Activated naive CD8-positive, alpha-beta T cell treated with anti-CD3 and anti-CD28 coated beads, Interleukin-2, amount 50 U/mL, for 24 hours (primary cell): ENCODE data around the gene VDAC1.
"Not testable (repeated sequence)": the region's sequence is repeated elsewhere in the genome, so short reads cannot be mapped to it uniquely, and the experiment has no call there.

Source experiments
- ATAC-seq: fragments of 150-1000 bp; cut with Tn5 transposase; one replicate; pipeline ENCODE4 v1.10.0; 2021
- DNase-seq: peaks from one replicate; pipeline ENCODE4 v3.0.0; 2021
- H3K27ac Mint-ChIP-seq: one replicate; pipeline ENCODE4 v1.8.0; 2021; ENCODE audit warnings: mild to moderate bottlenecking, mixed read lengths
- H3K27me3 Mint-ChIP-seq: one replicate; pipeline ENCODE4 v1.8.0; 2021; ENCODE audit warnings: mixed read lengths
- H3K36me3 Mint-ChIP-seq: one replicate; pipeline ENCODE4 v1.8.0; 2021; ENCODE audit warnings: low read depth, mixed read lengths
- H3K4me1 Mint-ChIP-seq: one replicate; pipeline ENCODE4 v1.8.0; 2021; ENCODE audit warnings: mixed read lengths
- H3K4me3 Mint-ChIP-seq: one replicate; pipeline ENCODE4 v1.8.0; 2021; ENCODE audit warnings: mild to moderate bottlenecking, moderate library complexity, mixed read lengths
- H3K9me3 Mint-ChIP-seq: one replicate; pipeline ENCODE4 v1.8.0; 2021; ENCODE audit warnings: mixed read lengths

Gene VDAC1

DNA sequence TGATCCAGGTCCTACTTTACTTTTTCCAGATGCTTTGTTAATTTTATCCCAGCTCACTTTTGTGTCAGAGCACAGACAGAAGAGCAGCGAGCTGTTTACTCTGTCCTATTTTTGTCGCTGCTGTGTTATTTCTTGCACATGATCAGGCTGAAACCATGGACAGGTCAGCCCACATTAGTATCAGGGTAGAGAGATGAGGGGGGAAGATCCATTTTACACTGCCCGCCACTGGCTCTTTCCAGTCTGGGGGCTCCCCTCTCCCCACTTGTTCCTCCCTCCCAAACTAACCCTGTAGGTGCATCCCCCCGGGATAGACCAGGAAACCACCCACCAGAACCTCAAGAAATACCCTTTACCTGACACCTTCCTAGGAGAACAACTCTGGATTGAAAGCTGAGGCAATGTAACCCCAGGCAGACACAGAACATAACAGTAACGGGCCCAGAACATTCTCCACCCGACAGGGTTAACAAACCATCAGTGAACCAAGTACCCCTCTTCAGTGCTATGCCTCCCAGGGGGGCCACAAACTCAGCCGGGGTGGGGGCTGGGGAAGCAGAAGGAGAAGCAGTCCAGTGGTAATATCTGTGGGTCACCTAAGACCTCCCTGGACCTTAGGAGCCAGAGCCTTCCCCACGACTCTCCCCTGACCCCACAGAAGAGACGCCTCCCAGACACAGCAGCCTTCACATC, 10.3 kb downstream of the VDAC1 start:
- no peaks in the 10 kb centered on the region for H3K9me3 Mint-ChIP-seq
- peaks cover 37% of the 10 kb centered on the region for H3K36me3 Mint-ChIP-seq
- DNase-seq (no peak), ATAC-seq (no peak)
- no peaks in the 10 kb centered on the region for H3K27me3 Mint-ChIP-seq
- H3K27ac Mint-ChIP-seq, result no peak overlapping the region
- H3K4me1 Mint-ChIP-seq, result peaks cover 41% of the 10 kb centered on the region
- H3K4me3 Mint-ChIP-seq, result no peak overlapping the region

DNA sequence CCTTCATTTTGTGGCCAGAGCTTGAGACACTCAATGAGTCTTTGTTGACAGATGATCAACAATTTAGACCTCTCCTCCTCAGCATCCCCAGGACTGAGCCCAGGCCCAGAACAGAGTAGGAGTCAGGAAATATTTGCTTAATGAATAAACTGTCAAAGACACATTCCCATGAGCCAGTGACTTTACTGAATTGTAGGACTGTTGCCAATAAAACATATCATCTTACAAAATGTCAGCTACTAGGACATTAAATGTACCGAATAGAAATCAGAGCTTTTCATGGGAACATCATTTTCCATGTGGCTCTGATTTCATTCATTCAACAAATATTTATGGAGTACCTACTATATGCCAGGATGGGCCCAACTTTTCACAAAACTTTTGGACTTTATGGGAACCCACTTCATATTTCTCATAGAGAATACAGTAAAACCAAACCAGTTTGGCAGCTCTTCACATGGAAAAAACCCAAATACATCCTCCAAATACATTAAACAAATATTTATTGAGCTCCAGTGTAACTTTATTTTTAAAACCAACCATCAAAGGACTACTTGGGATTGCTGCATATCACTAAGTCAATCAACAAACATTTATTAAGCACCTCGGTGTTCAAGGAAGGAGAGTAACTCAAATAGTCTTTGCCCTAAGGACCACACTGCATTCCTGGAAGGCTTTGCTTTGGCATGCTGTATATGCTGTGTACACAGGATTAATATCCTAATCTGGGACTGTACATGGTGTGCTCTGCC, 11.4 kb downstream of the VDAC1 start:
- ATAC-seq (no peak), DNase-seq (no peak)
- H3K27me3 Mint-ChIP-seq, result no peaks in the 10 kb centered on the region
- H3K4me3 Mint-ChIP-seq, result no peak overlapping the region
- H3K36me3 Mint-ChIP-seq, result peaks cover 45% of the 10 kb centered on the region
- H3K27ac Mint-ChIP-seq, result no peak overlapping the region
- peaks cover 37% of the 10 kb centered on the region for H3K4me1 Mint-ChIP-seq
- H3K9me3 Mint-ChIP-seq, result no peaks in the 10 kb centered on the region

DNA sequence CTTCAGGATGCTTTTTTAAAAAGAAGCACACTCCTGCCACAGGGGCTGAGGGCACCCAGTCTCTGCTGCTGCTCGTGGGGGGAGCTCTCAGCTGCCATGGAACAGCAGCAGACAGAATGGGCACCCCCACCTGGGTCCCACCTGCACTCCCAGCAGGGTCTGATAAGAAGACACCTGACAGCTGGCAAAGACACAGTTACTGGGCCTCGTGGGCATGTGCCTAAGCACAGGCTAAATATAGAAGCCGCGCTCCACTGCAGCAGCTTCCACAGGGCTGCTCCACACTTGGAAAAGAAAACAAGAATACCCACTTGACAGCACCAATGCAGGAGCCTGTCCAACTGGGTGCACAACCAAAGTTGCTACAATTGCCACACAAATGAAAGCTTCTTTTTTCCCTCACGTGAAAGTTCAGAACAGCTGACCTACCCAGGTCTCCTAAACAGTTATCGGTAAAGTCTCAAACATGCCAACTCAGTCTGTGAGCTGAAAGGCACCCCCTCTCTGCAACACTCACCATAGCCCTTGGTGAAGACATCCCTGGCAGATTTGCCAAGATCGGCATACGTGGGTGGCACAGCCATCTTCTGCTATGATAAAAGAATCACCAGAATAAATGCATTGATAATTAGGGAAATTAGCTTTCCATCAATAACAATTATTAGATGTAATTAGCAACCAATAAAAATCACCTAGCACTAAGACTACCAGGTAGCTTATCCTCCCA, 12.2 kb downstream of the VDAC1 start:
- peaks cover 33% of the 10 kb centered on the region for H3K4me1 Mint-ChIP-seq
- no peak overlapping the region for H3K27ac Mint-ChIP-seq
- DNase-seq (no peak), ATAC-seq (no peak)
- H3K9me3 Mint-ChIP-seq, result no peaks in the 10 kb centered on the region
- no peaks in the 10 kb centered on the region for H3K27me3 Mint-ChIP-seq
- H3K4me3 Mint-ChIP-seq, result no peak overlapping the region
- H3K36me3 Mint-ChIP-seq, result peaks cover 49% of the 10 kb centered on the region

DNA sequence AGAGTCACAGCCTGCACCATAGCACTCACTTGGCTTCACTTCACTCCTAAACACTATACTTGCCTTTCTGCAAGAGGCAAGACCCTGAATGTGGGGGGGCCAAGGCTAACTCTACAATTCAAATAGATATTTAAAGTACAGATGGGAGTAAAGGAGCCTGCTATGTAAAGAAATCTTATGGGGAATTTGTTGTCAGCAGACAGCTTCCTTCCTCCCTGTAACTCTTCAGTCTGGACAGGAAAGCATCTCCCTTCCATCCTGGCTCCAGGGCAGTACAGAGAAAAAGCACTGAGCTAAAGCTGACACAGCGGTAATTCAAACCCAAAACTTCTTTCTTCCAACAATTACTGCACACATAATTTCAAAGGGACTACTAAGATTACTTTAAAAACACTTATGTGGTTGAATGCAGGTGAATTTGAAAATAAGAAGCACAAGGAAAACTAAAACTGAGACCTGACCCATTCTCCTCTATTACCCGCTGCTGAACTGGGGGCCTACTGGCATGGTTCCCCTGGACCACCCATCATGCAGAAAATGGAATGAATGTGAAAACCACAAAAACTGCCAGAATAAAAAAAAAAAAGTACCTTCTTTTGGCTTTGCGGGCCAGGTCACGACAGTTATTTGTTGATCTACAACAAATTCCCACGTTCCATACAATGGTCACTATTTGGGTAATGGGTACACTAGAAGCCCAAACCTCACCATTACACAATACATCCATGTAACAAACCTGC, 13.4 kb downstream of the VDAC1 start:
- Mint-ChIP-seq H3K36me3 (peaks cover 49% of the 10 kb centered on the region), H3K9me3 (no peaks in the 10 kb centered on the region), H3K4me3 (no peak overlapping the region), H3K4me1 (peaks cover 24% of the 10 kb centered on the region), H3K27ac (no peak overlapping the region), H3K27me3 (no peaks in the 10 kb centered on the region)
- DNase-seq, result no peak
- no peak for ATAC-seq

DNA sequence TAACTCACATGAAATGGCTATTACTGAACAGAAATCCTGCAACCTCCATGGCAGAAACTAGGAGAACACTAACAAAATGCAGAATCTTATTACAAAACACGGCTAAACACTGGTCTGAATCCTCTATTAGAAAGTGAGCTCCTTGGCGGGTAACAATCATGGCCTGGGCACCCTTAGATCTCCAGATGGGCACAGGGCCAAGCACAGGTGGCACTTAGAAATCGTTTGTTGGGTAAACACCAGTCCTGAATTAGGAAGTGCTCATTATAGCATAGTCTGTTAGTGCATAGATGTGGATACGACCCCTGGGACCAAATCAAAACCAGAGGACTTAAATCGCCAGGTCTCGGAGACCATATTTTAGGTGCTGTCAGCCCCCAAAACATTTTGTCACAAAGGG, 14.4 kb downstream of the VDAC1 start:
- no peak for DNase-seq
- ATAC-seq, result no peak
- H3K4me3 Mint-ChIP-seq, result no peak overlapping the region
- H3K9me3 Mint-ChIP-seq, result no peaks in the 10 kb centered on the region
- H3K27ac Mint-ChIP-seq, result no peak overlapping the region
- no peaks in the 10 kb centered on the region for H3K27me3 Mint-ChIP-seq
- peaks cover 18% of the 10 kb centered on the region for H3K4me1 Mint-ChIP-seq
- peaks cover 57% of the 10 kb centered on the region for H3K36me3 Mint-ChIP-seq

DNA sequence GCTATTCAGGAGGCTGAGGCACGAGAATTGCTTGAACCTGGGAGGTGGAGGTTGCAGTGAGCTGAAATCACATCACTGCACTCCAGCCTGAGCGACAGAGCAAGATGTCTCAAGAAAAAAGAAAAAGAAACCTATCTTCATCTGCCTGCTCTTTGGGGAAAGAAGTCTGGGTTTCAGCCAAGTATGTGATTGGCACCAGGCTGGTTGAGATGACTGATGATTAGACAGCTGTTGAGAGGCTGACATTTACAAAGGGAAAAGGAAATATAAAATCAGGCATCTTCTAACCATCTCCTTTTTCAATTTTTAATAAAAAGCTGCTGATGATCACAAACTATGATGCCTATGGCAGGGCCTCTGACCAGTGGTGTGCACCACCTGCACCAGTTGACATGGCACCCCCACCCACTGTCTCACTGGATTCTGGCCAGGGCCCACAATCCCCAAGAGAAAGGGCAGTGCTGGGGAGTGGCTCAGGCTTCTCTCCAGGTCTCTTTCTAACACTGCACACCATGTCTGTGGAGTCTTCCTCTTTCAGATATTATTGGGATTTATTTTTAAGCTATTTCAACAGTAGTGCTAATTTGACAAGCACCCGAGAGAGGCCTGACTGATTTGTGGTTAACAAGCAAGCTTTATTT, 19.1 kb downstream of the VDAC1 start:
- no peaks in the 10 kb centered on the region for H3K9me3 Mint-ChIP-seq
- peaks cover 73% of the 10 kb centered on the region for H3K36me3 Mint-ChIP-seq
- no peak overlapping the region for H3K4me3 Mint-ChIP-seq
- no peak for ATAC-seq
- H3K4me1 Mint-ChIP-seq, result peaks cover 7% of the 10 kb centered on the region
- no peak for DNase-seq
- H3K27me3 Mint-ChIP-seq, result no peaks in the 10 kb centered on the region
- no peak overlapping the region for H3K27ac Mint-ChIP-seq

DNA sequence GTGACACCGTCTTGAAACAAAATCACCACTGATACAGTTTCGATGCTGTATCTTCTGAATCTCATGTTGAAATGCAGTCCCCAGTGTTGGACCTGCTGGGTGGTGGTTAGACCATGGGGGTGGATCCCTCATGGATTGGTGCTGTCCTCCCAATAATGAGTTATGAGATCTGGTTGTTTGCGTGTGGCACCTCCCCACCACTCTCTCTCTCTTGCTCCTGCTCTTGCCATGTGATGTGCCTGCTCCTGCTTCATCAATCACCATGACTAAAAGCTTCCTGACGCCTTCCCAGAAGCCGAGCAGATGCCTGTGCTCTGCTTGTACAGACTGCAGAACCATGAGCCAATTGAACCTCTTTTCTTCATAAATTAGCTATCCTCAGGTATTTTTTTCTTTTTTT, 21.1 kb downstream of the VDAC1 start:
- DNase-seq (no peak), ATAC-seq (peak; percentile 4)
- peak overlapping the region; percentile 84 for H3K27ac Mint-ChIP-seq
- H3K4me3 Mint-ChIP-seq, result no peak overlapping the region
- no peaks in the 10 kb centered on the region for H3K27me3 Mint-ChIP-seq
- no peaks in the 10 kb centered on the region for H3K9me3 Mint-ChIP-seq
- peaks cover 17% of the 10 kb centered on the region for H3K4me1 Mint-ChIP-seq
- H3K36me3 Mint-ChIP-seq, result peaks cover 68% of the 10 kb centered on the region

DNA sequence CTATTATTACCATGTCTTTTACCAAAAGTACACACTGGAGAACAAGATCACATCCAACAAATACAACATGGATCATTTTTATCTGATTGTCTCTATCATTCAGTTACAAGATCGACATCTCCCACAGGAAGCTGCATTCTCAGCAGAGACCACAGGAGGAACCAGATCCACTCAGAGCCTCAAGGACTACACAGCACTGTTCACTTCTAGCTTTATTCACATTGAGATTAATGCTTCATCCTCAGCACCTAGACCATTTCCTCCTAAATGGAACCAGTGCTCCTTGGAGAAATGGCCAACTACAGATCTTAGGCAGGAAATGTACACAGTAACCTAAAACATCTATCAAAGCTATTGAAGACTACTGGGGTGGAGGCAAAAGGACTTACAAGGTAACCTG, 23.1 kb downstream of the VDAC1 start:
- Mint-ChIP-seq H3K27me3 (no peaks in the 10 kb centered on the region), H3K4me3 (no peak overlapping the region), H3K9me3 (no peaks in the 10 kb centered on the region), H3K4me1 (peaks cover 34% of the 10 kb centered on the region), H3K27ac (peak overlapping the region; percentile 9), H3K36me3 (peaks cover 79% of the 10 kb centered on the region)
- ATAC-seq (no peak), DNase-seq (no peak)

DNA sequence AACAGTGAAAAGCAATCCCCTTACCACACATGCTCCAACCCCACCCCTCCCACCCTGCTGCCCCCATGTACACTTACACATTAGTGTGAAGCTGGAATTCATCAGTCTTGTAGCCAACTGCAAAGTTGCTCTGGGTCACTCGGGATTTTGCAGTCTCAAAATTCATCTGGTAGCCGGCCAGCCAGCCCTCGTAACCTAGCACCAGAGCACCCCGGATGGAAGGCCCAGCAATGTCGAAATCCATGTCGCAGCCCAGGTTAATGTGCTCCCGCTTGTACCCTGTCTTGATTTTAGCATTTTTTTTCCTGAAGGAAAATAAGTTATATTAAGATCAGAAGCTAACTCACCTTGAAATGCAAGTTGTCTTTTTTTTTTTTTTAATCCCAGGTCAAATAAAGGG, 24.1 kb downstream of the VDAC1 start:
- Mint-ChIP-seq H3K4me1 (peaks cover 40% of the 10 kb centered on the region), H3K27me3 (no peaks in the 10 kb centered on the region), H3K36me3 (peaks cover 81% of the 10 kb centered on the region), H3K27ac (no peak overlapping the region), H3K4me3 (no peak overlapping the region), H3K9me3 (no peaks in the 10 kb centered on the region)
- DNase-seq, result no peak
- no peak for ATAC-seq

DNA sequence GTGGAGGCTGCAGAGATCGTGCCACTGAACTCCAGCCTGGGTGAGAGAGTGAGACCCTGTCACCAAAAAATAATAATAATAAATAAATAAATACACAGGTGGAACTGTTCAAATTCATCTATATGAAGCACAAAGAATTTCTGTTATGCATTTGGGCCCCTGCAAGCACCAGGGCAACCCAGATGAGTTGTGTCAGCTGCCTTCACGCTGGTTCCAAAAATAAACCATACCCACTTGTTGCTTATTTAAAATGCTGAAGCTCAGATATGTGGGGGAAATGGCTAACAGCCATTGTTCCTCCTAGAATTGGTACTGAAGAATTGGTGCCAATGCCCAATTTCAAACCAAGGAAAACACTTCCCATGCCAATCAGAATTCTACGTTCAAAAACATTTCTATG, 25.8 kb downstream of the VDAC1 start:
- no peak overlapping the region for H3K27ac Mint-ChIP-seq

DNA sequence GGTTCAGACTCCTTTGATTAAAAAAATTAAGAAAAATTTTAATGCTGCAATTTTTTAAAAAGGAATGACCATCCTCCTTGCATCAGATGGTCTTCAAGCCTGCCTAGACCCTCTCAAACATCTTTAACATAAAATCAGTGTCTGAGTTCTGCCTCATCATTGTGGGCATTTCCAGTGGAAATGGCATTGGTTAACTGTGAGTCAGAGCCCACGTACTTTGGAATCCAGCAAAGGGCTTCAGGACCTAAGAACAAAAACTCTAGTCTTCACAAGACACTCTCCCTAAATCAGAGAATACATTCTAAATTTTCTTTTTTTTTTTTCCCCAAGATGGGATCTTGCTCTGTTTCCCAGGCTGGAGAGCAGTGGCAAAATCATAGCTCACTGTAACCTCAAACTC, 26.9 kb downstream of the VDAC1 start:
- H3K36me3 Mint-ChIP-seq, result peaks cover 72% of the 10 kb centered on the region
- H3K9me3 Mint-ChIP-seq, result no peaks in the 10 kb centered on the region
- no peaks in the 10 kb centered on the region for H3K27me3 Mint-ChIP-seq
- peak overlapping the region; percentile 86 for H3K27ac Mint-ChIP-seq
- no peak overlapping the region for H3K4me3 Mint-ChIP-seq
- DNase-seq (no peak), ATAC-seq (no peak)
- H3K4me1 Mint-ChIP-seq, result peaks cover 38% of the 10 kb centered on the region

More for the DNA sequence above, 25.8 kb downstream of the VDAC1 start:
- no peak for ATAC-seq
- no peak for DNase-seq
- Mint-ChIP-seq H3K9me3 (no peaks in the 10 kb centered on the region), H3K27me3 (no peaks in the 10 kb centered on the region), H3K36me3 (peaks cover 74% of the 10 kb centered on the region), H3K4me1 (peaks cover 42% of the 10 kb centered on the region), H3K4me3 (no peak overlapping the region)

DNA sequence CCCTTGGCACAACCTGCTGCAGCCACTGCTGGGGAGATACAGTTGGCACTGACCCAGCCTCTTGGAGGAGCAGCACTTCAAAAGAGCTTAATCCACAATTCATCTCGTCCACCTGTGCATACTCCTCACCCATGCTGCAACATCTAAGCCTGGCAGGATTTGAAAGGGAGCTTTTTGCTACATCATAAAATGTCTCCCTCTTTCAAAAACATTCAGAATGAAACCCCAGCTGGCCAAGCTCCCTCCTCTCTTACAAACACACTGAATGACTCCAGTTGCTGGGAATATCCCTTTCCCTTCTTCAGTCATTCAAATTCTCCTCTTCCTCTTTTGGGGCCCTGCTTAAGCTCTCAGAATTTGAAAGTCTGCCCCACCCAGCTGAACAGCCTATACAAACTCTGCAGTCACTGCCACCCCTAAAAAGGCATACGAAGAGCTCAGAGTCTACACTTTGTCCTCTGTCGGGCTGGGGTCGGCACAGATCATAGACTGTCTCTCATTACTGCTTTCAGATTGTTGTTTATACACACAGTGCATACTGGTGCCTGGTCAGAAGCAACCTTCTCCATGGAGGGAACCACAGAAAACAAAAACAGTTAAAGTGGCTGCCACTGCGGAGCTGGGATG, 27.5 kb downstream of the VDAC1 start:
- Mint-ChIP-seq H3K9me3 (no peaks in the 10 kb centered on the region), H3K27ac (peak overlapping the region; percentile 86), H3K27me3 (no peaks in the 10 kb centered on the region), H3K4me3 (no peak overlapping the region), H3K4me1 (peaks cover 38% of the 10 kb centered on the region), H3K36me3 (peaks cover 69% of the 10 kb centered on the region)
- ATAC-seq (peak; percentile 41), DNase-seq (no peak)

DNA sequence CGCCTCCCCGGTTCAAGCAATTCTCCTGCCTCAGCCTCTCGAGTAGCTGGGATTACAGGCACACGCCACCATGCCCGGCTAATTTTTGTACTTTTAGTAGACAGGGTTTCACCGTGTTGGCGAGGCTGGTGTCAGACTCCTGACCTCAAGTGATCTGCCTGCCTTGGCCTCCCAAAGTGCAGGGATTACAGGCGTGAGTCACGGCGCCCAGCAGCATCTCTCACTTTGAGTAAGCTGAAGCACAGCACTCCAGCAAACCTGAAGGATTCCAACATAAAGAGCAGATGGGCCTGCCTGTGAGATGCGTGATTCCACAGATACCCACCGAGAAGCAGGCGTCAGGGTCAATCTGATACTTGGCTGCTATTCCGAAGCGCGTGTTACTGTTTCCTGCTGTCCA, 29.2 kb downstream of the VDAC1 start:
- H3K27me3 Mint-ChIP-seq, H3K9me3 Mint-ChIP-seq, ATAC-seq, DNase-seq, H3K4me3 Mint-ChIP-seq: not testable (repeated sequence)
- Mint-ChIP-seq H3K4me1 (peaks cover 38% of the 10 kb centered on the region), H3K36me3 (peaks cover 67% of the 10 kb centered on the region), H3K27ac (peak overlapping the region; percentile 86)

DNA sequence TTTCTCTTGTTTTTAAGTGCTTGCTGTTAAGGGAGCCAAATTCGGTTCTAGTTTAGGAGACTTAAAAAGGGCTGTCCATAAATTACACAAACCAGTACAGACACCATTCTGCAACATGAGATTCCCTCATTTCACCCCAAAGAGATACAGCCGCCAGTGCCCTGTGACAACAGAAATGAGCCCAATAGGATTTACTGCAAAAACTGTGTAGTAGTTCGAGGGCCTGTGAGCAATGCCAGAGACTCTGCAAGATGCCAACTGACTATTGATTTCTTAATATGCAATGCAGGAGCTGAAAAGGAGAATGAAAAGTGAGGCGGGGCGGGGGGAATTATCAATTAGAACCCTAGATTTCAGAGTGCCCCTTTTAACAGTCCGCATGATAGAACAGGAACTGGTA, 30.6 kb downstream of the VDAC1 start:
- peak overlapping the region; percentile 42 for H3K27ac Mint-ChIP-seq

More for the DNA sequence above, 30.6 kb downstream of the VDAC1 start:
- Mint-ChIP-seq H3K27me3 (no peaks in the 10 kb centered on the region), H3K4me1 (peaks cover 44% of the 10 kb centered on the region), H3K36me3 (peaks cover 62% of the 10 kb centered on the region), H3K9me3 (no peaks in the 10 kb centered on the region), H3K4me3 (no peak overlapping the region)
- DNase-seq (no peak), ATAC-seq (no peak)
